ENCODE measurements around the gene MOV10. TPM values are rescaled to one million over a fixed set of nuclear protein-coding genes. Genes with fewer than 3 reads are reported as not detected.

Gene MOV10
- total RNA-seq, 6 donors from 2014 or later: 26.5 to 161 (median 56.0) TPM

- WGBS, 2 donors: 49% methylated on average over 13 to 14 of the region's 14 CpGs
- H3K9me3 ChIP-seq: no peaks in the 10 kb centered on the region
- no peak for ATAC-seq (ENCODE audit: low FRiP score in 2 of 2)
- H3K4me3 ChIP-seq: peak overlapping the region in 3 of 4 donors; percentile 64 to 75 (median 70)
- H3K4me1 ChIP-seq: peaks cover 10 to 33% (median 25%) of the 10 kb centered on the region in 4 donors
- TF ChIP-seq, protein P1, sequence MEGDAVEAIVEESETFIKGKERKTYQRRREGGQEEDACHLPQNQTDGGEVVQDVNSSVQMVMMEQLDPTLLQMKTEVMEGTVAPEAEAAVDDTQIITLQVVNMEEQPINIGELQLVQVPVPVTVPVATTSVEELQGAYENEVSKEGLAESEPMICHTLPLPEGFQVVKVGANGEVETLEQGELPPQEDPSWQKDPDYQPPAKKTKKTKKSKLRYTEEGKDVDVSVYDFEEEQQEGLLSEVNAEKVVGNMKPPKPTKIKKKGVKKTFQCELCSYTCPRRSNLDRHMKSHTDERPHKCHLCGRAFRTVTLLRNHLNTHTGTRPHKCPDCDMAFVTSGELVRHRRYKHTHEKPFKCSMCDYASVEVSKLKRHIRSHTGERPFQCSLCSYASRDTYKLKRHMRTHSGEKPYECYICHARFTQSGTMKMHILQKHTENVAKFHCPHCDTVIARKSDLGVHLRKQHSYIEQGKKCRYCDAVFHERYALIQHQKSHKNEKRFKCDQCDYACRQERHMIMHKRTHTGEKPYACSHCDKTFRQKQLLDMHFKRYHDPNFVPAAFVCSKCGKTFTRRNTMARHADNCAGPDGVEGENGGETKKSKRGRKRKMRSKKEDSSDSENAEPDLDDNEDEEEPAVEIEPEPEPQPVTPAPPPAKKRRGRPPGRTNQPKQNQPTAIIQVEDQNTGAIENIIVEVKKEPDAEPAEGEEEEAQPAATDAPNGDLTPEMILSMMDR (IDR thresholded peaks at IDR 0.05): no peak
- TF ChIP-seq EP300 (IDR thresholded peaks at IDR 0.05) (no peak), POLR2A (IDR thresholded peaks at IDR 0.05) (no peak), POLR2AphosphoS5 (IDR thresholded peaks at IDR 0.05) (no peak)
- DNase-seq: peak in 1 of 2 donors; percentile 58
- H3K36me3 ChIP-seq: no peaks in the 10 kb centered on the region
- H3K27me3 ChIP-seq: no peaks in the 10 kb centered on the region
- no peak overlapping the region for H3K27ac ChIP-seq
Observed at GRCh38 chr1:112713466-112714312, 39.2 kb downstream of the MOV10 start.

DNA sequence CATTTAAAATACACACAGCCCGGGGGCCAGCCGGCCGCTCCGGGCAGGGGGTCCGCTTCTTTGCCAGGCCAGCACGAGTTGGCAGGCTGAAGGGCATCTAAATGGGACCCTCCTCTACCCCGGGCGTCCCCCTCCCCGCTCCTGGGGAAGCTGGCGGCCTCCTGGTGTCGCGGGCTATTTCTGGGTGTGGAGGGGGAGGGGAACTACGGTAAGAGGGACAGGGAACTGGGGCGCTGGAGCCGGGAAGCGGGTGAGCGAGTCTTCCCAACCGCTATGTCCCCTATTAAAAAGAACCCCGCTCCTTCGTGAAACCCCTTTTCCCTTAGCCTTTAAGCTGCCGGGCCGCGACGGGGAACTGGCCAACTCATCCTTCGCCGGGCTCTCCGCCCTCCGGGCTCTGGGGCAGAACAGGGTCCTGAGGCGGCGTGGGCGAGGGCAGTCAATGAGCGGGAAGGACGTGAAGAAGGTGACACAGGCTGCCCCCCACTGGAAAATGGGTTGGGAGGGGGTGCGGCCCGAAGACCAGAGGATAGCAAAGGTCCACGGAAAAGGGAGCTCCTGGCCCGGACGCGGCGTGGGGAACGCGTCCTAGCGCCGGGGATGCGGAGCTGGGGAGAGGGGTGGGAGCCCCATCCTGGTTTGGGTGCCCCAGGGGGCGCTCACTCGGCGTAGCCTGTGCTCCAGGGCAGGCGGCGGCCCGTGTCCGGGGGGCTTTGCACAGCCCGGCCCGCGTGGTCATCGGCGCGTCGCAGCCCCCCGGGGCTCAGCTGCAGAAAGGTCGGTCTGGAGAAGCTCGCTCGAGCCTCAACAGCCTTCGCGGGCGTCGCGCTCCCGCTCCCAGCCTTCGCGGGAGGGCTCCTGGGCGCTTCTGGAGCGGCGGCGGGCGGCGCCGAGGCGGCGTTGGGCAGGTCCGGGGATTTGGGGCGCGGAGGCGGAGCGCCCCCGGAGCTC, 40.1 kb downstream of the MOV10 start:
- H3K27ac ChIP-seq: peak overlapping the region in 1 of 4 donors; percentile 77
- peak in 1 of 2 donors; percentile 22 for ATAC-seq (ENCODE audit: low FRiP score in 2 of 2)

GRCh38 chr1:112715264-112716053, 41.0 kb downstream of the MOV10 start, which contains the start of gene PPM1J:
Gene PPM1J, minus strand, starts transcription at chr1:112715332. Its CDS starts 31 bp downstream, at chr1:112715301.
- 0% methylated on average over 22 to 32 of the region's 51 CpGs for WGBS, 2 donors
- peak; percentile 99 to 100 for DNase-seq
- Histone ChIP-seq H3K36me3 (no peaks in the 10 kb centered on the region), H3K4me1 (peaks cover 13 to 36% (median 28%) of the 10 kb centered on the region in 4 donors), H3K27ac (peak within 1 kb of the TSS; percentile 22 to 77 (median 60)), H3K27me3 (peaks cover 0 to 4% (median 0%) of the 10 kb centered on the region in 4 donors), H3K4me3 (peak within 1 kb of the TSS; percentile 48 to 75 (median 67)), H3K9me3 (no peaks in the 10 kb centered on the region)
- TF ChIP-seq EP300 (IDR thresholded peaks at IDR 0.05): no peak
- TF ChIP-seq POLR2AphosphoS5 (IDR thresholded peaks at IDR 0.05): peak in 1 of 2 donors; percentile 67
- TF ChIP-seq, protein P1 (IDR thresholded peaks at IDR 0.05): peak in 1 of 6 experiments; percentile 7
- peak in 2 of 4 donors; percentile 37 to 46 for TF ChIP-seq POLR2A (IDR thresholded peaks at IDR 0.05)
- peak; percentile 93 to 94 for ATAC-seq (ENCODE audit: low FRiP score in 2 of 2)

More for the DNA sequence above, 40.1 kb downstream of the MOV10 start:
- WGBS, 2 donors: 1 to 3% methylated on average over 33 to 48 of the region's 86 CpGs
- Histone ChIP-seq H3K4me3 (peak overlapping the region; percentile 48 to 75 (median 67)), H3K36me3 (no peaks in the 10 kb centered on the region), H3K4me1 (peaks cover 13 to 36% (median 28%) of the 10 kb centered on the region in 4 donors), H3K27me3 (peaks cover 0 to 4% (median 0%) of the 10 kb centered on the region in 4 donors), H3K9me3 (no peaks in the 10 kb centered on the region)
- TF ChIP-seq POLR2A (IDR thresholded peaks at IDR 0.05) (peak in 1 of 4 donors; percentile 8), POLR2AphosphoS5 (IDR thresholded peaks at IDR 0.05) (no peak), EP300 (IDR thresholded peaks at IDR 0.05) (no peak)
- TF ChIP-seq, protein P1 (IDR thresholded peaks at IDR 0.05): peak in 1 of 6 experiments; percentile 4
- peak in 1 of 2 donors; percentile 83 for DNase-seq
